OCI-LY3 (cell line): ENCODE results near the gene ZNF580.
A peak's percentile ranks its signal among the peaks of the same experiment; 100 is the strongest.

ENCODE experiments used
- CTCF ChIP-seq: fragments of 200-600, 300-600 bp; sonication (generic); IDR thresholded peaks from 2 replicates; pipeline ENCODE4 v1.5.1; 2014; ENCODE audit warnings: antibody characterized with exemption, low read length, low read depth
- EZH2phosphoT487 ChIP-seq: fragments of 200-600 bp; shearing (Covaris generic); IDR thresholded peaks from 2 replicates; pipeline ENCODE4 v1.6.1; 2018; ENCODE audit warnings: antibody characterized with exemption, mixed run types, low read depth

- peak; percentile 99 for TF ChIP-seq CTCF
- no peak for TF ChIP-seq EZH2phosphoT487
Observed at GRCh38 chr19:55653651-55654322, 13.0 kb downstream of the ZNF580 start.
